ENCODE measurements around the gene BAIAP2. TPM values are rescaled to one million over a fixed set of nuclear protein-coding genes. Genes with fewer than 3 reads are reported as not detected.

Gene BAIAP2
- total RNA-seq, 2 donors from 2014 or later: 14.7 to 22.7 TPM

GRCh38 chr17:81084680-81085419 lies 49.9 kb downstream of the BAIAP2 start:
- TF ChIP-seq CTCF (IDR thresholded peaks at IDR 0.05): no peak
- no peak for DNase-seq
- intact Hi-C loops (cut with DNase I): no loop called here
- Histone ChIP-seq H3K27ac (no peak overlapping the region), H3K27me3 (no peaks in the 10 kb centered on the region), H3K36me3 (no peaks in the 10 kb centered on the region), H3K4me3 (no peak overlapping the region), H3K9me3 (no peaks in the 10 kb centered on the region), H3K4me1 (peaks cover 5% of the 10 kb centered on the region), H3K9ac (ENCODE audit: low read depth in 2 of 2, low read length in 2 of 2) (no peak overlapping the region)

DNA sequence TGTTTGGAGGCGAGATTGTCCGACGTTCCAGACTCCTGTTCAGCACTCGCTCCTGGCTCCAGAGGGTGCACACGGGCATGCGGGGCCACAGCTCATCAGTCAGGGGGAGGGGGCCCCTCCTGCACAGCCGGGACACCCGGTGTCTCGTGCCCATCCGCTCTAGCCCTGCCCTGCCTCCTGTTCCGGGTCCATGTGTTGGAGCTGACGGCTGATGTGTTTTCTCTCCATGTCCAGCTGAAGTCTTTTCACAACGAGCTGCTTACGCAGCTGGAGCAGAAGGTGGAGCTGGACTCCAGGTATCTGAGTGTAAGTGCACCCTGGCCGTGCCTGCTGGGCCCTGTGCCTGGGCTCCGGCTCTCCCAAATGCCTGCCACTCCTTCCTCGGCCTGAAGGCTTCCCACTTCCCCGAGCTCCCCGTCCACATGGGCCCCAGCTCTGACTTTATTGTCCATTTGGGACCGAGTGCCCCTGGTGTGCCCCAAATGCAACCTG lies 50.5 kb downstream of the BAIAP2 start:
- TF ChIP-seq CTCF (IDR thresholded peaks at IDR 0.05): no peak
- no peaks in the 10 kb centered on the region for H3K9me3 ChIP-seq
- peaks cover 6% of the 10 kb centered on the region for H3K4me1 ChIP-seq
- H3K27ac ChIP-seq: no peak overlapping the region
- no peak overlapping the region for H3K4me3 ChIP-seq
- no peaks in the 10 kb centered on the region for H3K36me3 ChIP-seq
- no peaks in the 10 kb centered on the region for H3K27me3 ChIP-seq
- no peak overlapping the region for H3K9ac ChIP-seq (ENCODE audit: low read depth in 2 of 2, low read length in 2 of 2)
- intact Hi-C loops (cut with DNase I): no loop called here
- no peak for DNase-seq

DNA sequence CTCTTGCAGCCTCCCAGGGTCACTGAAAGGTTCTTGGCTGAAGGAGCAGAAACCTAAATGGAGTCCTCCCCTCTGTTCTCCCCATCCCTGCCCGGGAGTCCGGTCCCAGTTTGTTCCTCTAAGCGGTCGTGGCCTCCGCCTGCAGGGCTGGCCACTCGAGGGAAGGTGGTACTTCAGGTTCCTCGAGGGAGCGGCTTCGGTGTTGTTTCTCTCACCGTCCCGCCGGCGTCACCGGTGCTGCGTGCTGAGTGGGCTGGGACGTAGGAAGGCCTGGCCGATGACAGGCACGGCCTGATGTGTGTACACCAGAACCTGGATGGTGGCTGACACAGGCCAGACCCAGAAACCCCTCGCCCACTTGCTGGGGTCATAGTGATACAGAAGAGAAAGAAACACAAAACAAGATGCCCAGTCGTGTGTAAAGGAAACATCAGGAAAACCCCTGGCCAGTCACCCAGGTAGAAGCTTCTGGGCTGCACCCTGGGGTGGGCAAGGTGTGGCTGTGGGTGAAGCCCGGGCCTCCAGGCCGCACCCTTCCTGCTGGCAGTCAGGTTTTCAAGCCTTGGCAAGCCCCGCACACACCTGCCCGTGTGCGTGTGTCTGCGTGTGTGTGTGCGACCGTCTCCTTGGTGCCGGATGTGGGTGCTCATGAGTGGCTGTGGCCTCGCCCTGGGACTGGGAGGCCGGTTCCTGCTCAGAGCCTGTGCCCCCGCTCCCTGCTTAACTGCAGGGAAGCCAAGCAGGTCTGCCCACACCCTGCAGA lies 52.0 kb downstream of the BAIAP2 start:
- no peak for TF ChIP-seq CTCF (IDR thresholded peaks at IDR 0.05)
- peak; percentile 58 for DNase-seq
- no peak overlapping the region for H3K4me3 ChIP-seq
- intact Hi-C loops (cut with DNase I): no loop called here
- H3K9me3 ChIP-seq: no peaks in the 10 kb centered on the region
- no peaks in the 10 kb centered on the region for H3K27me3 ChIP-seq
- H3K9ac ChIP-seq (ENCODE audit: low read depth in 2 of 2, low read length in 2 of 2): no peak overlapping the region
- H3K27ac ChIP-seq: no peak overlapping the region
- peaks cover 10% of the 10 kb centered on the region for H3K4me1 ChIP-seq
- no peaks in the 10 kb centered on the region for H3K36me3 ChIP-seq

GRCh38 chr17:81090361-81091136 lies 55.6 kb downstream of the BAIAP2 start:
- Histone ChIP-seq H3K36me3 (no peaks in the 10 kb centered on the region), H3K4me1 (peaks cover 10% of the 10 kb centered on the region), H3K4me3 (no peak overlapping the region), H3K27me3 (no peaks in the 10 kb centered on the region), H3K27ac (no peak overlapping the region), H3K9ac (ENCODE audit: low read depth in 2 of 2, low read length in 2 of 2) (no peak overlapping the region), H3K9me3 (no peaks in the 10 kb centered on the region)
- intact Hi-C loops (cut with DNase I): no loop called here
- peak; percentile 69 for DNase-seq
- no peak for TF ChIP-seq CTCF (IDR thresholded peaks at IDR 0.05)

DNA sequence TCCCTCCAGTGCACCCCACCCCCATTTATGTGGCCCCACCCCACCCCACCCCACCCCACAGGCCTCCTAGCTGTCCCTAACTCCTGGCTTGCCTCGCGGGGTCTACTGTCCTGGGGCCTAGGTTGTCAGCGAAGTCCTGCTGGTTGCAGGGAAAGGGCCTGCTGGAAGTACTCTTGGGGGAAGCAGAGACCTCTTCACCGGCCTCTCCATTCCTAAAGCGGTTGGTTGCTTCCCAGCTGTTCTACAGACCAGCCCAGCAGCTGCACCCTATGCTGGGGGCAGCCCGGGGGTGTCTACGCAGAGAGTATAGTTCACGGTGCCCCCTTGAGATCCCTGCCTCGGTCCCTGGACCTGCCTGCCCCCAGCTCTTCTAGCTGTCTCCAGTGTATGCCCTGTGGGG lies 56.2 kb downstream of the BAIAP2 start:
- Histone ChIP-seq H3K27me3 (no peaks in the 10 kb centered on the region), H3K27ac (no peak overlapping the region), H3K9ac (ENCODE audit: low read depth in 2 of 2, low read length in 2 of 2) (no peak overlapping the region), H3K4me3 (no peak overlapping the region), H3K4me1 (peaks cover 10% of the 10 kb centered on the region), H3K36me3 (no peaks in the 10 kb centered on the region), H3K9me3 (no peaks in the 10 kb centered on the region)
- no peak for DNase-seq
- TF ChIP-seq CTCF (IDR thresholded peaks at IDR 0.05): no peak
- intact Hi-C loops (cut with DNase I): no loop called here
